Thoracic aorta (tissue), 2 donors: ENCODE measurements around the gene INPP4B. TPM values are rescaled to one million over a fixed set of nuclear protein-coding genes. Genes with fewer than 3 reads are reported as not detected.

Source experiments
- ATAC-seq: fragments of 150-250 bp; one replicate; pipeline ENCODE4 v1.8.0; 2017; ENCODE audit warnings: low read depth; ENCODE audit not compliant: insufficient number of reproducible peaks, low FRiP score
- DNase-seq: peaks from one replicate; pipeline ENCODE4 v3.0.0-alpha.2; 2020; ENCODE audit warnings: low spot score
- H3K27ac ChIP-seq, 2 donors: fragments of 200-600 bp; sonication (generic); 1 replicate in 1 of 2; 2 replicates in 1 of 2; pipeline ENCODE4 v1.5.1; 2016; ENCODE audit warnings: mild to moderate bottlenecking in 2 of 2, moderate library complexity in 2 of 2
- H3K27me3 ChIP-seq: fragments of 200-600 bp; sonication (generic); replicated peaks from 2 replicates; pipeline ENCODE4 v1.6.0; 2016; ENCODE audit warnings: mild to moderate bottlenecking; ENCODE audit not compliant: insufficient read depth
- H3K36me3 ChIP-seq: fragments of 200-600 bp; sonication (generic); one replicate; pipeline ENCODE4 v1.5.1; 2016
- H3K4me1 ChIP-seq, 2 donors: fragments of 200-600 bp; sonication (generic); 1 replicate in 1 of 2; 2 replicates in 1 of 2; pipeline versions ENCODE4 v1.5.1 to v1.6.0; 2016; ENCODE audit warnings: low read depth in 2 of 2, mild to moderate bottlenecking in 1 of 2; ENCODE audit not compliant: control insufficient read depth in 1 of 2
- H3K4me3 ChIP-seq: fragments of 200-600 bp; sonication (generic); 2 replicates; pipeline ENCODE4 v1.5.1; 2016; ENCODE audit warnings: mild to moderate bottlenecking
- H3K9me3 ChIP-seq: fragments of 200-600 bp; sonication (generic); 2 replicates; pipeline ENCODE4 v1.5.1; 2016
- CTCF ChIP-seq: fragments of 200-600 bp; sonication (generic); IDR thresholded peaks from one replicate; pipeline ENCODE4 v1.5.1; 2019; ENCODE audit warnings: antibody characterized with exemption
- total RNA-seq, 2 donors: library from RNA; depleted of rRNA; stranded (reverse); fragments of >200 nt; gene quantifications; one replicate each; pipeline versions ENCODE4 v1.1.0 to v1.2.3, GENCODE V29; 2016

Gene INPP4B
- total RNA-seq, 2 donors from 2014 or later: 21.1 to 30.4 TPM

- TF ChIP-seq CTCF: no peak
- no peak for ATAC-seq
- Histone ChIP-seq H3K9me3 (no peaks in the 10 kb centered on the region), H3K27ac (no peak overlapping the region), H3K4me3 (no peak overlapping the region), H3K36me3 (no peaks in the 10 kb centered on the region), H3K27me3 (no peaks in the 10 kb centered on the region), H3K4me1 (peaks cover 16 to 36% of the 10 kb centered on the region in 2 donors)
- DNase-seq: no peak
Measured at GRCh38 chr4:142376204-142376603, 469.9 kb downstream of the INPP4B start.

GRCh38 chr4:142373610-142374009 lies 472.5 kb downstream of the INPP4B start:
- Histone ChIP-seq H3K4me1 (peaks cover 9 to 20% of the 10 kb centered on the region in 2 donors), H3K36me3 (no peaks in the 10 kb centered on the region), H3K27ac (peak overlapping the region; percentile 37 to 69), H3K9me3 (no peaks in the 10 kb centered on the region), H3K4me3 (no peak overlapping the region), H3K27me3 (no peaks in the 10 kb centered on the region)
- peak; percentile 34 for ATAC-seq
- DNase-seq: no peak
- no peak for TF ChIP-seq CTCF

- DNase-seq (no peak), ATAC-seq (peak; percentile 45)
- H3K27ac ChIP-seq: peak overlapping the region; percentile 37 to 69
- H3K4me3 ChIP-seq: no peak overlapping the region
- H3K36me3 ChIP-seq: no peaks in the 10 kb centered on the region
- H3K9me3 ChIP-seq: no peaks in the 10 kb centered on the region
- peaks cover 12 to 15% of the 10 kb centered on the region in 2 donors for H3K4me1 ChIP-seq
- no peaks in the 10 kb centered on the region for H3K27me3 ChIP-seq
- TF ChIP-seq CTCF: no peak
Measured at GRCh38 chr4:142372530-142373260, 473.4 kb downstream of the INPP4B start.

- Histone ChIP-seq H3K9me3 (no peaks in the 10 kb centered on the region), H3K27me3 (no peaks in the 10 kb centered on the region), H3K36me3 (no peaks in the 10 kb centered on the region), H3K27ac (no peak overlapping the region), H3K4me1 (peaks cover 17 to 24% of the 10 kb centered on the region in 2 donors), H3K4me3 (no peak overlapping the region)
- TF ChIP-seq CTCF: no peak
- DNase-seq (no peak), ATAC-seq (no peak)
Measured at GRCh38 chr4:142369141-142369540, 477.0 kb downstream of the INPP4B start.

GRCh38 chr4:142367418-142368180 lies 478.5 kb downstream of the INPP4B start:
- no peak for TF ChIP-seq CTCF
- Histone ChIP-seq H3K4me3 (no peak overlapping the region), H3K4me1 (peaks cover 8 to 15% of the 10 kb centered on the region in 2 donors), H3K27me3 (no peaks in the 10 kb centered on the region), H3K27ac (peak overlapping the region in 1 of 2 donors; percentile 6), H3K36me3 (no peaks in the 10 kb centered on the region), H3K9me3 (no peaks in the 10 kb centered on the region)
- ATAC-seq (no peak), DNase-seq (no peak)
